Neuronal stem cell (in vitro differentiated cells): ENCODE data around the gene KIAA0753.

Experiments
- DNase-seq: peaks from one replicate; pipeline ENCODE4 v3.0.0-alpha.2; 2013; ENCODE audit warnings: low spot score
- H2AFZ ChIP-seq: one replicate; pipeline ENCODE4 v1.6.1; 2013; ENCODE audit warnings: mild to moderate bottlenecking, low read length, inconsistent platforms
- H2AK5ac ChIP-seq: 2 replicates; pipeline ENCODE4 v1.6.1; 2013; ENCODE audit warnings: low read depth, mild to moderate bottlenecking, inconsistent platforms, low read length, moderate library complexity, mixed read lengths
- H2BK120ac ChIP-seq: 2 replicates; pipeline ENCODE4 v1.6.1; 2013; ENCODE audit warnings: low read depth, mild to moderate bottlenecking, inconsistent platforms, low read length, moderate library complexity, mixed read lengths
- H2BK12ac ChIP-seq: one replicate; pipeline ENCODE4 v1.6.1; 2013; ENCODE audit warnings: low read length, inconsistent platforms
- H2BK15ac ChIP-seq: 2 replicates; pipeline ENCODE4 v1.6.1; 2013; ENCODE audit warnings: mild to moderate bottlenecking, low read length, inconsistent platforms, mixed read lengths
- H2BK5ac ChIP-seq: one replicate; pipeline ENCODE4 v1.6.1; 2013; ENCODE audit warnings: inconsistent platforms, mild to moderate bottlenecking, low read length, moderate library complexity
- H3K14ac ChIP-seq: one replicate; pipeline ENCODE4 v1.6.1; 2013; ENCODE audit warnings: low read length, inconsistent platforms
- H3K18ac ChIP-seq: 2 replicates; pipeline ENCODE4 v1.6.1; 2013; ENCODE audit warnings: low read length, inconsistent platforms
- H3K23ac ChIP-seq: 2 replicates; pipeline ENCODE4 v1.6.1; 2013; ENCODE audit warnings: low read depth, mild to moderate bottlenecking, mixed read lengths, low read length, inconsistent platforms; ENCODE audit not compliant: poor library complexity
- H3K27ac ChIP-seq: replicated peaks from 3 replicates; pipeline ENCODE4 v1.5.1; 2013; ENCODE audit warnings: low read length, inconsistent platforms
- H3K27me3 ChIP-seq, 3 experiments: 2 replicates each; pipeline ENCODE4 v1.6.1; 2013; ENCODE audit warnings: low read length in 3 of 3, mild to moderate bottlenecking in 2 of 3, inconsistent platforms in 1 of 3, low read depth in 1 of 3, mixed read lengths in 1 of 3, moderate library complexity in 1 of 3; ENCODE audit not compliant: control insufficient read depth in 3 of 3, insufficient read depth in 3 of 3
- H3K36me3 ChIP-seq, 2 donors: replicated peaks in 1 of 2; 2 replicates each; pipeline ENCODE4 v1.6.1; 2013; ENCODE audit warnings: low read length in 2 of 2; ENCODE audit not compliant: control insufficient read depth in 2 of 2, insufficient read depth in 2 of 2
- H3K4ac ChIP-seq: 2 replicates; pipeline ENCODE4 v1.6.1; 2013; ENCODE audit warnings: inconsistent platforms, mild to moderate bottlenecking, low read length, moderate library complexity
- H3K4me1 ChIP-seq, 2 donors: 1 replicate in 1 of 2; 2 replicates in 1 of 2; pipeline ENCODE4 v1.6.1; 2013; ENCODE audit warnings: low read length in 2 of 2, low read depth in 1 of 2; ENCODE audit not compliant: control insufficient read depth in 2 of 2, insufficient read depth in 1 of 2
- H3K4me2 ChIP-seq: one replicate; pipeline ENCODE4 v1.6.1; 2013; ENCODE audit warnings: mild to moderate bottlenecking, low read length, inconsistent platforms; ENCODE audit not compliant: insufficient read depth, poor library complexity, severe bottlenecking
- H3K4me3 ChIP-seq, 2 donors: 2 replicates each; pipeline ENCODE4 v1.5.1; 2013; ENCODE audit warnings: low read length in 2 of 2, mild to moderate bottlenecking in 2 of 2, inconsistent platforms in 1 of 2, moderate library complexity in 1 of 2
- H3K79me1 ChIP-seq: one replicate; pipeline ENCODE4 v1.6.1; 2013; ENCODE audit warnings: low read depth, mild to moderate bottlenecking, inconsistent platforms, low read length, moderate library complexity
- H3K9ac ChIP-seq: one replicate; pipeline ENCODE4 v1.6.1; 2013; ENCODE audit warnings: mild to moderate bottlenecking, low read depth, low read length, inconsistent platforms; ENCODE audit not compliant: poor library complexity
- H3K9me3 ChIP-seq, 2 donors: replicated peaks in 1 of 2; 2 replicates each; pipeline versions ENCODE3 to v1.6.1; 2013; ENCODE audit warnings: low read length in 2 of 2, mild to moderate bottlenecking in 2 of 2, inconsistent platforms in 1 of 2, low read depth in 1 of 2, mixed read lengths in 1 of 2, moderate library complexity in 1 of 2; ENCODE audit not compliant: control insufficient read depth in 2 of 2, insufficient read depth in 1 of 2
- H4K8ac ChIP-seq: one replicate; pipeline ENCODE4 v1.6.1; 2013; ENCODE audit warnings: low read depth, mild to moderate bottlenecking, inconsistent platforms, low read length, moderate library complexity
- H4K91ac ChIP-seq: one replicate; pipeline ENCODE4 v1.6.1; 2013; ENCODE audit warnings: low read length, low read depth, mild to moderate bottlenecking, inconsistent platforms; ENCODE audit not compliant: poor library complexity
- WGBS, 2 donors: extraction: QIAGEN DNeasy Blood & Tissue Kit; methylation state at CpG; one replicate each; pipeline ENCODE4 v1.1.7; 2013; ENCODE audit warnings: missing lambda C conversion rate in 2 of 2, mixed read lengths in 1 of 2; ENCODE audit not compliant: insufficient read length in 2 of 2, insufficient replicate concordance in 1 of 2; ENCODE audit errors: extremely low coverage in 2 of 2; 5-methylcytosine and 5-hydroxymethylcytosine counted together

KIAA0753 gene

GRCh38 chr17:6541886-6542285, 98.6 kb downstream of the KIAA0753 start:
- Histone ChIP-seq H2AK5ac (no peak overlapping the region), H2AFZ (no peak overlapping the region), H2BK120ac (no peak overlapping the region), H3K4me2 (no peak overlapping the region), H3K4me3 (no peak overlapping the region), H2BK15ac (no peak overlapping the region), H3K9ac (no peak overlapping the region), H3K79me1 (no peaks in the 10 kb centered on the region), H3K23ac (no peak overlapping the region), H4K91ac (no peak overlapping the region), H3K18ac (no peak overlapping the region), H3K14ac (no peak overlapping the region), H4K8ac (no peak overlapping the region), H2BK5ac (no peak overlapping the region), H3K27ac (no peak overlapping the region), H2BK12ac (peak overlapping the region; percentile 7), H3K9me3 (peaks cover 0 to 4% of the 10 kb centered on the region in 2 donors), H3K36me3 (no peaks in the 10 kb centered on the region), H3K27me3 (no peaks in the 10 kb centered on the region), H3K4ac (no peak overlapping the region), H3K4me1 (peaks cover 0 to 7% of the 10 kb centered on the region in 2 donors)
- no CpG with 5 or more reads among the region's 4 CpGs for WGBS, 2 donors
- no peak for DNase-seq

- Histone ChIP-seq H3K23ac (no peak overlapping the region), H3K4me1 (peaks cover 0 to 5% of the 10 kb centered on the region in 2 donors), H3K9me3 (peaks cover 0 to 4% of the 10 kb centered on the region in 2 donors), H3K18ac (no peak overlapping the region), H2BK5ac (no peak overlapping the region), H2BK120ac (peak overlapping the region; percentile 82), H3K4ac (no peak overlapping the region), H3K27ac (no peak overlapping the region), H4K91ac (no peak overlapping the region), H3K14ac (no peak overlapping the region), H3K4me3 (no peak overlapping the region), H3K36me3 (no peaks in the 10 kb centered on the region), H3K9ac (no peak overlapping the region), H2BK12ac (no peak overlapping the region), H3K4me2 (no peak overlapping the region), H2AK5ac (no peak overlapping the region), H2BK15ac (no peak overlapping the region), H3K27me3 (no peaks in the 10 kb centered on the region), H2AFZ (no peak overlapping the region), H4K8ac (no peak overlapping the region), H3K79me1 (no peaks in the 10 kb centered on the region)
- DNase-seq = no peak
- no CpG with 5 or more reads among the region's 3 CpGs for whole genome bisulfite sequencing, 2 donors
Measured at GRCh38 chr17:6539871-6540270, 100.6 kb downstream of the KIAA0753 start.

- Histone ChIP-seq H4K91ac (no peak overlapping the region), H2BK12ac (no peak overlapping the region), H2BK120ac (no peak overlapping the region), H3K79me1 (no peaks in the 10 kb centered on the region), H3K18ac (no peak overlapping the region), H3K4ac (no peak overlapping the region), H4K8ac (no peak overlapping the region), H3K9ac (no peak overlapping the region), H2AFZ (no peak overlapping the region), H3K4me1 (peaks cover 0 to 3% of the 10 kb centered on the region in 2 donors), H2AK5ac (no peak overlapping the region), H3K4me2 (no peak overlapping the region), H3K9me3 (peaks cover 0 to 4% of the 10 kb centered on the region in 2 donors), H2BK15ac (no peak overlapping the region), H3K23ac (no peak overlapping the region), H3K4me3 (no peak overlapping the region), H3K36me3 (no peaks in the 10 kb centered on the region), H2BK5ac (no peak overlapping the region), H3K27ac (no peak overlapping the region), H3K14ac (no peak overlapping the region), H3K27me3 (no peaks in the 10 kb centered on the region)
- DNase-seq = no peak
- WGBS, 2 donors = no CpG with 5 or more reads among the region's 10 CpGs
Measured at GRCh38 chr17:6536566-6537065, 103.9 kb downstream of the KIAA0753 start.

- H4K91ac ChIP-seq = no peak overlapping the region
- no peak overlapping the region for H3K27ac ChIP-seq
- H2BK5ac ChIP-seq = no peak overlapping the region
- no CpG with 5 or more reads among the region's 10 CpGs for WGBS, 2 donors
- H2BK15ac ChIP-seq = no peak overlapping the region
- peaks cover 0 to 3% of the 10 kb centered on the region in 2 donors for H3K4me1 ChIP-seq
- H3K27me3 ChIP-seq = no peaks in the 10 kb centered on the region
- no peak overlapping the region for H2AFZ ChIP-seq
- DNase-seq = no peak
- no peak overlapping the region for H3K14ac ChIP-seq
- H2AK5ac ChIP-seq = no peak overlapping the region
- H4K8ac ChIP-seq = no peak overlapping the region
- no peak overlapping the region for H3K18ac ChIP-seq
- H3K79me1 ChIP-seq = no peaks in the 10 kb centered on the region
- no peak overlapping the region for H2BK120ac ChIP-seq
- H3K4ac ChIP-seq = no peak overlapping the region
- H3K9me3 ChIP-seq = peaks cover 0 to 4% of the 10 kb centered on the region in 2 donors
- H3K9ac ChIP-seq = no peak overlapping the region
- H2BK12ac ChIP-seq = no peak overlapping the region
- no peak overlapping the region for H3K4me3 ChIP-seq
- no peak overlapping the region for H3K23ac ChIP-seq
- no peak overlapping the region for H3K4me2 ChIP-seq
- H3K36me3 ChIP-seq = no peaks in the 10 kb centered on the region
Measured at GRCh38 chr17:6536053-6536452, 104.5 kb downstream of the KIAA0753 start.
